GM10847 (cell line): Measurements from ENCODE around the gene ACTR1A.

Experiments
- POLR2A ChIP-seq: IDR thresholded peaks from 2 replicates; pipeline ENCODE4 v1.6.1; 2011; ENCODE audit not compliant: insufficient read length; ENCODE audit errors: extremely low read depth

The ACTR1A gene

DNA sequence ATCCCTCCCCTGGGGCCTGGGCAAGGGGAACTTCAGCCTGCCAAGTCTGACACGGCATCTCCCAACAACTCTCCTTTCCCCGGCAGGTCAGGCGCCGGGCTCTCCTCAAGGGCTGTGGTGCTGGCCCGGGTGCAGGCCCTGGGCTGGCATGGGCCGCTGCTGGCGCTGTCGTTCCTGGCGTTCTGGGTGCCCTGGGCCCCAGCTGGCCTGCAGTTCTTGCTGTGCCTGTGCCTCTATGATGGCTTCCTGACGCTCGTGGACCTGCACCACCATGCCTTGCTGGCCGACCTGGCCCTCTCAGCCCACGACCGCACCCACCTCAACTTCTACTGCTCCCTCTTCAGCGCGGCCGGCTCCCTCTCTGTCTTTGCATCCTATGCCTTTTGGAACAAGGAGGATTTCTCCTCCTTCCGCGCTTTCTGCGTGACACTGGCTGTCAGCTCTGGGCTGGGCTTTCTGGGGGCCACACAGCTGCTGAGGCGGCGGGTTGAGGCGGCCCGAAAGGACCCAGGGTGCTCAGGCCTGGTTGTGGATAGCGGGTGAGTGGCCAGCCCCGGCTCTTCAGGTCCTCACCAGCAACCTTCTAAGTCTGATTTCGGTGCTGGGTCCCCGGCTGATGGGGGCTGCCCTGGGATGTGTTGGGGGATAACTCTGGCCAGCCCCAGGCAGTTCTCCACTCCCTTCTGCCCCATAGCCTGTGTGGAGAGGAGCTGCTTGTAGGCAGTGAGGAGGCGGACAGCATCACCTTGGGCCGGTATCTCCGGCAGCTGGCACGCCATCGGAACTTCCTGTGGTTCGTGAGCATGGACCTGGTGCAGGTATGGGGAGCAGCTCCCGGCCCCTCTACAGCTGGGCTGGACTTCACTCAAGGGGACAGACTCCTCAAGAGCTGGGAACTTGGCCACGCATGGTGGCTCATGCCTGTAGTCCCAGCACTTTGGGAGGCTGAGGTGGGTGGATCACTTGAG, 31.6 kb downstream of the ACTR1A start:
- TF ChIP-seq POLR2A: no peak

DNA sequence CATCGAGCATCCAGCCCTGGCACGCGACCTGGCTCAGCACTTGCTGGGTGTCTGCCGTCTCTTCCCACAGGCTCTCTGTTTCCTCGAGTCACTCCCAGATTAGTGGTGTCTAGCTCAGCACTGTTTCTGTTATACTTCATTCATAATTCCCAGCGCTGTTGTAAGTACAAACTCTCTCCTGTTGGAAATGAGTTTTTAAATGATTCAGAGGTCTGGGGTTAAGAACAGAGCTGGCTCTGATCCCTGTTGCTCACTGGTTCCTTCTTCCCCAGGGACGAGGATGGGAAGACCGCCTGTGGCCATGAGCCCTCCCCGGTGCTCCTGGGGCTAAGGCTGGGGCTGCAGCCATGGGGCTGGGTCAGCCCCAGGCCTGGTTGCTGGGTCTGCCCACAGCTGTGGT, 33.8 kb downstream of the ACTR1A start:
- no peak for TF ChIP-seq POLR2A

DNA sequence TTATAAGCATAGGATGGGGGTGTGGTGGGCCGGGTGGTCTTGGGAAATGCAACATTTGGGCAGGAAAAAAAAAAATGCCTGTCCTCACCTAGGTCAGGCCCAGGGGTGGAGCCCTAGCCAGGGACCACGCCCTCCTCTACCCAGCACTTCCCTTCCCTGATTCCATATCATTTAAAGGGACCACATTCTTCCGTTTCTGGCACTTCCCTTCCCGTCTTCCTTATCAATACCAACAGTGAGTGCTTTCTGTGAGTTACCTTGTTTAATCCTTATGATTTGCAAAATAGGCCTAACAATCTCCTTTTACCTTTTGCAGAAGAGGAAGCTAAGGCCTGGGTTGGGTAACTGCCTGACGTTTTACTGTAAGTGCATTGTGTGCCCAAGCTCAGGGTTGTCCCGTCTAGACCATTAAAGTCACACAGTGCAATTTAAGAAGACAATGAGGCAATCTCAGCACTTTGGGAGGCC, 34.5 kb downstream of the ACTR1A start:
- TF ChIP-seq POLR2A: no peak

DNA sequence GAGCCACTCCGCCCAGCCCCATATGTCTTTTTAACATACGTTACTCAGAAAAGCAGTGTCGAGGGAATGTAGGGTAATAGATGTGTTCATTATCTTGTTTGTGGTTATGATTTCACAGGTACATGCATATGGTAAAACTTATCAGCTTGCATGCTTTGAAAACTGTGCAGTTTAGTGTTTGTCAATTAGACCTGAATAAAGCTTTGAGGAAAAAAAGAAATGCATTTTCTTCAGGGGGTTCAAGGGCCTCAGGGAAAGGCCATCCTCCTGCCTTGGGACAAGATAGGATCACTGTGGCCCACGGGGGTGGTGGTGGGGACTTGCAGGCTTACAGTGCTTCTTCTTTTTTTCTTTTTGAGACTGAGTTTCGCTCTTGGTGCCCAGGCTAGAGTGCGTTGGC, 35.2 kb downstream of the ACTR1A start:
- no peak for TF ChIP-seq POLR2A

DNA sequence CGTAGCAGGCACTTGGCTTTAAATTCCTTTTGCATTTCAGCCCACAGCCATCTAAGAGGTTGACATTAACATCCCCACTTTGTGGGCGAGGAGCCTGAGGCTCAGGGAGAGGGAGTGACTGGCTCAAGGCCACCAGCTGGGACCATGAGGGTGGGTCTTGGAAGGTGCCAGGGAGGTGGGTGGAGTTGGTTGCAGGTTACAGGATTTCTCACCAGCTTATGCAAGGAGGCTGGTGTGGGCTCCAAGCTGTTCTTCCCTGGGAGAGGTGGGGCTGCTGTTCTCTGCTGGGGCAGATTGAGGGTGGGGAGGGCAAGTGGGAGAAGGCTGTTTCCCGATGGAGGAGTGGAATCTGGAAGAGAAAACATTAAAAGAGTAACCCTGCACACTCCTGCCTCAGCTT, 37.0 kb downstream of the ACTR1A start:
- no peak for TF ChIP-seq POLR2A

DNA sequence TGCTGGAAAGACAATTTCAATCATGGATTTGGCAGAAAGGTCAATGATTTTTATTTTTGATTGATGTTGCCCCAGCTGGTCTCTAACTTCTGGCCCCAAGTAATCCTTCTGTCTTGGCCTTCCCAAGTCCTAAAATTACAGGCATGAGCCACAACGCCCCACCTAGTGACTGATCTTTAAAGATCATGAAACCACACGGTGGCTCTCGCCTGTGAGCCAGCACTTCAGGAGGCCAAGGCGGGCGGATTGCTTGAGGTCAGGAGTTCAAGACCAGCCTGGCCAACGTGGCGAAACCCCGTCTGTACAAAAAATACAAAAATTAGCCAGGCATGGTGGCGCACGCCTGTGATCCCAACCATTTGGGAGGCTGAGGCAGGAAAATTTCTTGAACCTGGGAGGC, 38.5 kb downstream of the ACTR1A start:
- no peak for TF ChIP-seq POLR2A

DNA sequence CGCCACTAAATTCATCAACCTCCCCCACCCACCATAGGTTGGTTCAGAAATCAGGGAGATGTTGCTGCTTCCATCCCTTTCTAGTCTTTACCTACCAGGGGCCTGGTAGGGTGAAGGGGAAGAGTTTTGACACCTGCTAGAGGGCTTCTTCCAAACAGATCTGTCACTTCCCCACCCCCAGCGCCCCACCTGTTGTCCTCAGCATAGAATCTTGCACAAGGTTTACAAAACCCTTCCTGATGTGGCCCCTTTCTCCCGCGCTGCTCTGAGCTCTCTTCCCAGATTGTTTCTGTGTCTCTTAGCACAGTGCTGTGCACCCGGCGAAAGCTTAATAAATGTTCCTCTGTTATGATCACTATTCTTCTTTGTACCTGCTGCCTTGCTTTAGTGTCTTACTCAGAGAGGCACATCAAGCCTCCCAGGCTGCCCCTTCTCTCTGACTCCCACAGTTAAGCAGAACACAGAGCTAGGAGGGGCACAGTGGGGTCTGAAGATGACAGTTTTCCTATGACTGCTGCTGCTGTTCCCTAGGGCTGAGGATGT, 39.9 kb downstream of the ACTR1A start:
- no peak for TF ChIP-seq POLR2A

DNA sequence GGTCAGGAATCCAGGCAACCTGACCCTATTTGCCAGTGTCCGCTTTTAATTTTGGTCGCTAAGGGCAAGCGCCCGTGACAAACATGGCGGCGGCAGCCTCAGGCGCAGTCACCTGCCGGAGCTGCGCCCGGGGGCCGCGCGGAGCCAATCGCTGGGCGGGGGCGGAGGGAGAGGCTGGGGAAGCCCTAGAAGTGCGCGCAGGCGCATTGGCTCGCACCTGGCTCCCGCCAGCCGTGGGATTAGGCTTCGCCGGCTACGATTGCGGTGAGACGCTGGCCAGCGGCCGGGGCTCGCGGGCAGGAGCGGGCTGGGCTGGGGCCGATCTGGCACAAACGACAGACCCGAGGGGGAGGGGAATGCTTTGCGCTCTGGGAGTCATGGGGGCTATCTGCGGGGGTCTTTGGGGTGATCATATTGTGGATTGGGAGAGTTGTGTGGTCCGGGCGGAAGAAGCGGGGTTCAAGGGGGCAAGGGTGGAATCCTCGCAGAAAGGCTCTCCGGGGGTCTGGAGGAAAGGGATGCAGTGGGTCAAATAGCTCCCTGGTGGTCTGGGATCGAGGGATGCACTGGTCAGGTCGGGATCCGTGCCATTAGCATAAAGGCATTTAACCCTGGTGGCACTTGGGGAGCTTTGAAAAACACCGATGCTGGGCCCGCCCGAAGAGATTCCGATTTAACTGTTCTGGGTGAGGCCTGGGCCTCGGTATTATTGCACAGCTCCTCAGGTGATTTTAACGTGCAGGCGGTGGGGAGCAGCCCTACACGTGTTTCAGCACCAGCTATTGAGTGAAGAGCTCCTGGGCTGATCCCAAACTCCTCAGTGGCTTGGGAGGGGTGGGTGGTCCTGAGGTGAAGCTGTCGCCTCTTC, 41.1 kb downstream of the ACTR1A start:
- peak; percentile 31 for TF ChIP-seq POLR2A

DNA sequence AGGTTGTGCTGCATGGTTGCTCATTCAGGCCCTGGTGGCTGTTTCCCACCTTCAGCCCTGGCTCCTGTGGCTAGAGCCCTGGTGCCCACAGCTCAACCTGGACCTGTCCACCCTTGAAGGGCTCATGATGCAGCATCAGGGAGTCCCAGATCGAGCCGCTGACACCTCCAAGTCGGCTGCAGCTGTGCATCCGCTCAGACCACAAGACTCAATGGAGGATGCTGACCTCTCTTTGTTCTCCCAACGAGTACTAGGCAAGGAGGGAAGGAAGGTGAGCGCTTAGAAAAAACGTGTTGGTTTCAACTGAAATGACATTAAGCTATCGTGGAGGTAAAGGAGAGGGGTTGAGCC, 41.7 kb downstream of the ACTR1A start:
- TF ChIP-seq POLR2A: no peak

DNA sequence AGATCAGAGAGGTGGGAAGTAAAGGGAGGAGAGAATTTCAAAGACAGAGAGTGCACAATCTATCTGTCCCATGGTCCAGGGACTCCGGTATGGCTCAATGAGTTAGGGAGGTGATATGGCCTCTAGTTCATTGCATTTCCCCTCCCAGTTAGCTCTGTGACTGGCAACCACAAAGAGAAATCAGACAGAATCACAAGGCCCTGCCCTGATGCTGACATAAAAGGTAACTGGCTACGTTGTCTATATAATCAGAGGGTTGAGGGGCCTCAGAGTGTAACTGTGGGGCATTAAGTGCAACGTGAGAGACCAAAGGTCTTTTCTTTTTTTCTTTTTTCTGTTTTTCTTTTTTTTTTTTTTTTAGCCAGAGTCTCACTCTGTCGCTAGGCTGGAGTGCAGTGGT, 43.9 kb downstream of the ACTR1A start:
- no peak for TF ChIP-seq POLR2A

DNA sequence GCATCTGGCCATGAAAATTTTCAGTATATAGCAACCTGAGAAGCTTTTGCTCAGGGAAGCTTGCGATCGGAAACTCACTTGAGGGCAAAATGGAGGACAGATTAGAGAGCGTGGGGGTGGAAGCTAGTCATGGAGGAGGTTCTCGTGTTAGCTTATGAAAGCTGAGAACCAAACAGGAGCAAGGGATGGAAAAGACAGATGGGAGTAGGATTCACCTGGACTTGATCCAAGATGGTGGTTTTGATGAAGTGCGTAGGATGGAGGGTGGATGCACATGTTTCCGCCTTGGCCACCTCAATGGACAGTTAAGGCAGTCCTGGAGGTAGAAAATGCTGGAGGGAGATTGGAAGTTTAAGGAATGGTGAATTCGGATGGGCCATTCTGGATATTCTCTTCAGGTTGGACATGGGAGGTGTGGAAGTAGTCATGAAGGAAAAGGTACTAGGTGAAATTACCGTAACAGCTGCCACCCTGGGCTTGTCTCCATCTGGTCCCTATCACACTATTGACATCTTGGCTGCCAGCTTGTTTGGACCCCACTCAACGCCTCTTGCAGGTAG, 44.8 kb downstream of the ACTR1A start:
- no peak for TF ChIP-seq POLR2A

DNA sequence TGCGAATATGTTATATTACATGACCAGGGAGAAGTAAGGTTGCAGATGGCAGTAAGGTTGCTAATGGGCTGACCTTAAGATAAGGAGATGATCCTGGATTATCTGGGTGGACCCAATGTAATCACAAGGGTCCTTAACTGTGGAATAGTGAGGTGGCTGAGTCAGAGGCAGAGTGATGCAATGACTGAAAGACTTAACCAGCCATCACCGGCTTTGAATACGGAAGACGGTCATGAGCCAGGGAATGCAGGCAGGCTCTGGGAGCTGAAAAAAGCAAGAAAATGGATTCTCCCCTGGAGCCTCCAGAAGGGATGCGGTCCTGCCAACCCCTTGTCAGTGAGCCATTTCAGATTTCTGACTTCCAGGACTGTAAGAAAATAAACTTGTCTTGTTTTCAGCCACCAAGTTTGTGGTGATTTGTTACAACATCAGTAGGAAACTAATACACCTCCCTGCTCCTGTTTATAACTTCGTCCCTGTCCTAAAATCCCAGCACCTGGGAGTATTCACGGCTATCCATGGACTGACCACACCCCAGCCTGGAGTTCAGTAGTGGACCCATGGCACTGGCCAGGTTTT, 46.5 kb downstream of the ACTR1A start:
- TF ChIP-seq POLR2A: no peak

DNA sequence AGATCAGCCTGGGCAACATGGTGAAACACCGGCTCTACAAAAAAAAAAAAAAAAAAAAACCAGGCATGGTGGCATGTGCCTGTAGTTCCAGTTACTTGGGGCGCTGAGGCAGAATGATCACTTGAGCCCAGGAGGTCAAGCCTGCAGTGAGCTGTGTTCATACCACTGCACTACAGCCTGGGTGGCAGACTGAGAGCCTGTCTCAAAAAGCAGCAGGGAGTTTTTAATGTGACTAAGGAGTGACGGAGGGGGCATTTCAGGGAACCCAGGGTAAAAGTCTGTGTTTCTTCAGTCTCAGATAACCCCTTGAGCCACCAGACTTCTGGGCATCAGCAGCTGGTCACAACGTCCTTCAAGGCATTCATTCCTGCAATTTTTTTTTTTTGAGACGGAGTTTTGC, 49.0 kb downstream of the ACTR1A start:
- TF ChIP-seq POLR2A: no peak

DNA sequence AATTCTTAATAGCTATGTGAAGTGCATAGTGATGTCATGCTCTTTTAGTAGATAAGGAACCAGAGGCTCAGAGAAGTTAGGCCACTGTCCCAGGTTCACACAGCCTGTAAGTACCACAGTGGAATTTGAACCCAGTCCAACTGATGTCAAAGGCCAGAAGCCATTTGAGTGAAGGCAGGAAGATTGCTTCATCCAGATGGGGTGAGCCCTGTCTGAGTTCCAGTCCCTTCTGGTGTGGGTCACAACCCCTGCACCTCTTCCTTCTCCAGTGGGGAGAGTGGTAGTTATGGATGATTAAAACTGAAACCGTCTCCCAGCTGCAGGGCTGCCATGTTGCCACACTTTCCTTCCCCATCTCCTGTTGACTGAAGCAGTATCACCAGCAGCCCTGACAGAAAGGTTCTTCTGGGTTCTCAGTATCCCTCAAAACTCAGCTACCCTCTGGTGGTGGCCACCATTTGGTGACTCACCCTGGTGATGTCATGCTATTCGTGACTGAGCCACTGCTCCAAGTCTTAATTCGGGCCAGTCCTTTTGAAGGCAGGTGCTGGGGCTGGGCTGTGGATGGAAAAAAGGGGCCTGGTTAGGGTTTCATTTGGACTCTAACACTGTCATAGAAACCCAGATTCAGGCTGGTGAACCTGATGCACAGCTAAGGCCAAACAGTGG, 49.7 kb downstream of the ACTR1A start:
- no peak for TF ChIP-seq POLR2A

DNA sequence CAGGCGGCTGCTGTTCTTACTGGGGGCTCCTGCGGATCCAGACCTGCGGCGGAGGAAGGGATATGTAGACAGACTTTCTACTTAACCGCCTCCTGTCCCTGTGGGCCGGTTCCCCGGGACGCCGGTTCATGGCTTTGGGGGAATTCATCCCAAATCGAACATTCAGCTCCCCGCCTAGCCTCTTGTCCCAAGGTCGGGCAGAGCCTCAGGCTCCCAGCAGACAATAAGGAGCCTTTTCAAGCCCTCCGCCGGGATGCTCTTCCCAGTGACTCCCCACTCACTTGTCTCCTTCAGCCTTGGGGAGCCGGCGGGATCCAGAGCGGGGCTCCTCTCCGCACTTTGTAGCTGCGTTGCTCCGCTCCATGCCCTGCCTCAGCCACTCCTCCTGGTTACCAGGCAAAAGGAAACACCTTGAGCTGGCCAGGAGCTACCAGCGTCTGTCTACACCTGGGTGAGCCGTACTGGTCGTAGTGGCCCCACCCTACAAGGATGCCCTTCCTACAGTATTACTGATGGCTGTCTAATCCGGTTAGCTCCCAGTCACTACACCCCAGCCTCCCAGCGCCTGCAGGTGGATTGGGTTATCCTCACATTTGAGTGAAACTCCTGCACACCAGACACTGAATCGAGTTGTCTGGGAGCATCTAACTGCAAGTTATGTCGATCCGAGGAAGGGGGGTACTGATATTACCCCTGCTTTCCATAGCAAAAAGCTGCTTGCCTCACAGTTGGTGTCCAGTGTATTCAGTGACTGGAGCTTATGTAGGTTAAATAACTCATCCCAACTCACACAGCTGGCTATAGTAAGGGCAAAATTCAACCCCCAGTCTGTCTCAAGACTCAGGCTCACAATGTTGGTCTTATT, 51.2 kb downstream of the ACTR1A start, which contains the start of gene C10orf95:
Gene C10orf95 (minus strand): TSS at position 439 of the 865 bp plus-strand sequence. CDS start 450 bp downstream, outside the sequence.
- TF ChIP-seq POLR2A: no peak
